ENCODE results near the gene ZNF408.

The ZNF408 gene

DNA sequence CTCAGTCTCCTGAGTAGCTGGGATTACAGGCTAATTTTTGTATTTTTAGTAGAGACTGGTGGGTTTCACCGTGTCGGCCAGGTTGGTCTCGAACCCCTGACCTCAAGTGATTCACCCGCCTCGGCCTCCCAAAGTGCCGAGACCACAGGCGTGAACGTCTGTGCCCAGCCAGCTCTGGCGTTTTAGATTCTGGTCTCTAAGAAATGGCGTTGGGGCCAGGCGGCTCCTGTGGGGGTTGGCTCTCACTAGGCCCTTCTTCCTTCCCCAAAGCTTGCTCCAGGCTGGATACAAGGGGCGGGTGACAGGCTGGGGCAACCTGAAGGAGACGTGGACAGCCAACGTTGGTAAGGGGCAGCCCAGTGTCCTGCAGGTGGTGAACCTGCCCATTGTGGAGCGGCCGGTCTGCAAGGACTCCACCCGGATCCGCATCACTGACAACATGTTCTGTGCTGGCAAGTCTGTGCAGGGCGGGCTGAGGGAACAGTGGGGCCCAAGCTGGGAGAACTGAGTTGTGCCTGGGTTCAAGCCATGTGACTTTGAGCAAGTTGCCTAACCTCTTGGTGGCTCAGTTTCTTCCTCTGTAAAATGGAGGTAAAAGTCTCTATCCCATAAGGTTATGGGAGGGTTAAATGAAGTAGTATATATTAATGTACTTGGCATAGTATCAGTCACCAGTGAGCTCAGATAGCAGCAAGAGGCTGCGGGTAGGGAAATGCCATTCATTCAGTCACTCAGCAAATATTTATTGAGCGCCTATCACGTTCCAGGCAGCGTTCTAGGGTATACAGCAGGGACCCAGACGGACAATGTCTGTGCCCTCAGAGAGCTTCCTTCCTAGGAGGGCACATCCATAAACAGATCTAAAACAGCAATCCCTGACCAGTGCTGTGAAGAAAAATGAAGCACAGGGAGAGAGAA lies 28.5 kb downstream of the ZNF408 start:
- no peak for DNase-seq

DNA sequence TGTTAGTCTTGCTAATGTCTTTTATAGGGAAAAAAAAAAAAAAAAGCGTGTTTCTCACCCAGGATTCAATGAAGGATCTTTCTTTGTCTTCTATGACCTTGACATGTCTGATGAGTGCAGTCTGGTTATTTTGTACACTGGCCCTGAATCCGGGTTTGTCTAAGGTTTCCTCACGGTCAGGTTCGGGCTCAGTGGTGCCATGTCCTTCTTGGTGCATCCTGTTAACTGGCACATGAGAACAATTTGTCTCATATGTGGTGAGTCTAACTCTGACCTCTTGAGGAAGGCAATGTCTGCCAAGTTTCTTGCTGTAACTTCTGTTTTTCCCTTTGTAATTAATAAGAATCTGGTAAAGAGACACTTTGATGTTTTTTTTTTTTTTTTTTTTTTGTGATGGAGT lies 30.7 kb downstream of the ZNF408 start:
- no peak for DNase-seq

DNA sequence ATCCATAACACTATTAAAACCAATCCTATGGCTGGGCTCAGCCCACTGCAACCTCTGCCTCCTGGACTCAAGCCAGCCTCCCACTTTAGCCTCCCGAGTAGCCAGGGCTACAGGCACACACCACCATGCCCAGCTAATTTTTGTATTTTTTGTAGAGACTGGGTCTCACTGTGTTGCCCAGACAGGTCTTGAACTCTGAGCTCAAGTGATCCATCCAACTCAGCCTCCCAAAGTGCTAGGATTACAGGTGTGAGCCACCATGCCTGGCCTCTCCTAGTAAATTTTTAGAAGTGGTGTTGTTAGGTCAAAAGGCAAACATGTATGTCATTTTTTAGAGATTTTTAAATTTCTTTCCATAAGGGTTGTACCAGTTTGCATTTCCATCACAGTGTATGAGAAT lies 32.4 kb downstream of the ZNF408 start:
- no peak for DNase-seq

DNA sequence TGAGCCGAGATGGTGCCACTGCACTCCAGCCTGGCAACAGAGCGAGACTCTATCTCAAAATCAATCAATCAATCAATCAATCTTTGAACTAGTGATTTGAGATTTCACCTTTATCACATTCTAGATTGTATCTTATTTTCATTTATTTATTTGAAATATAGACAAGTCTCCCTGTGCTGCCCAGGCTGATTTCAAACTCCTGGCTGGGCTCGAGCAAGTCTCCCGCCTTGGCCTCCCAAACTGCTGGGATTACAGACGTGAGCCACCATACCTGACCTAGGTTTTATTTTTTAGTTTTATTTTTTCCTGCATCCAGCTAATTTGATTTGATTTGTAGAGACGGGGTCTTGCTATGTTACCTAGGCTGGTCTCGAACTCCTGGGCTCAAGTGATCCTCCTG lies 35.3 kb downstream of the ZNF408 start:
- no peak for DNase-seq

GRCh38 chr11:46736615-46737014 lies 35.8 kb downstream of the ZNF408 start:
- DNase-seq = no peak

- DNase-seq = no peak
Observed at GRCh38 chr11:46737699-46738098, 36.9 kb downstream of the ZNF408 start.

DNA sequence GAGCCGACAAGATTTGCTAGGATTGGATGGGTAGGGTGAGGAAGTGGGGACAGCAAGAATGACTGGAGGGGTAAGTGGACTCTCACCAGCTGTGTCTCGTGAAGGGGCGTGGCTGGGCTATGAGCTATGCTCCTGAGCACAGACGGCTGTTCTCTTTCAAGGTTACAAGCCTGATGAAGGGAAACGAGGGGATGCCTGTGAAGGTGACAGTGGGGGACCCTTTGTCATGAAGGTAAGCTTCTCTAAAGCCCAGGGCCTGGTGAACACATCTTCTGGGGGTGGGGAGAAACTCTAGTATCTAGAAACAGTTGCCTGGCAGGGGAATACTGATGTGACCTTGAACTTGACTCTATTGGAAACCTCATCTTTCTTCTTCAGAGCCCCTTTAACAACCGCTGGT lies 38.1 kb downstream of the ZNF408 start:
- DNase-seq = no peak

GRCh38 chr11:46741600-46742484 lies 41.0 kb downstream of the ZNF408 start:
- DNase-seq = no peak

GRCh38 chr11:46743043-46743442 lies 42.2 kb downstream of the ZNF408 start:
- no peak for DNase-seq

DNA sequence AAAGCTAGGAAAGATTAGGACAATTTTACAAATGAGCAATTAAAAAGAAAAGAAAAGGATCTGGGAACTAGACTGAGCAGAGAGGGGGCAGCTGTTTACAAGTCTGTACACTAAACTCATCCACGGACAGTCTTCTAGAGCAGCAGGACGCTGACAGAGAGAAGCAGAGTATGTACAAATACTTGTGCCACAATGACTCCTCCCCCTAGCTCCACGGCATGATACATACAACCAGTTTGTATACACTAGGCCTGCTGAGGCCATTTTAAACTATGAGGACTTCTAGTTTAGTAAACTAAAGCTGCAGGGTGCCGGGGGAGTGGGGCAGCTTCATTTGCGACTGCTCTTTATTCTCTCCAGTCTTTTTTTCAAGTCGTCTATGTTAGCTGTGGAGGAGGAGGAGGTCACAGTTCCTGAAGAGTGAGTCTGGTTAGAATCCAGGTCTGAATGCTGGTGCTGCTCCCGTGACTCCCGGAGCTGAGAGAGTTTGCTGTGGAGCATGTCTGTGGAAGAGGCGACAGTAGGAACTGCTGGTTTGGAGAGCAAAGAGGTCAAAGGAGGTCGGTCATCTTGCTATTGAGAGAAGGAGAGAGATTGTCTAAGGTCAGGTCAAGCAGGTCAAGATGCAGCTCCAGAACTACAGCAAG lies 43.0 kb downstream of the ZNF408 start:
- no peak for DNase-seq

- no peak for DNase-seq
Observed at GRCh38 chr11:46745328-46745727, 44.5 kb downstream of the ZNF408 start.

- no peak for DNase-seq
Observed at GRCh38 chr11:46745995-46746394, 45.2 kb downstream of the ZNF408 start.

- DNase-seq = no peak
Observed at GRCh38 chr11:46747150-46747549, 46.3 kb downstream of the ZNF408 start.

Data from NCI-H748 treated with DMSO at 0.1 percent for 48 hours (cell line).